ENCODE data around the gene HEPACAM2. TPM values are rescaled to one million over a fixed set of nuclear protein-coding genes. Genes with fewer than 3 reads are reported as not detected.

The HEPACAM2 gene
- total RNA-seq, 1 donor from 2014 or later = 31.7 TPM

DNA sequence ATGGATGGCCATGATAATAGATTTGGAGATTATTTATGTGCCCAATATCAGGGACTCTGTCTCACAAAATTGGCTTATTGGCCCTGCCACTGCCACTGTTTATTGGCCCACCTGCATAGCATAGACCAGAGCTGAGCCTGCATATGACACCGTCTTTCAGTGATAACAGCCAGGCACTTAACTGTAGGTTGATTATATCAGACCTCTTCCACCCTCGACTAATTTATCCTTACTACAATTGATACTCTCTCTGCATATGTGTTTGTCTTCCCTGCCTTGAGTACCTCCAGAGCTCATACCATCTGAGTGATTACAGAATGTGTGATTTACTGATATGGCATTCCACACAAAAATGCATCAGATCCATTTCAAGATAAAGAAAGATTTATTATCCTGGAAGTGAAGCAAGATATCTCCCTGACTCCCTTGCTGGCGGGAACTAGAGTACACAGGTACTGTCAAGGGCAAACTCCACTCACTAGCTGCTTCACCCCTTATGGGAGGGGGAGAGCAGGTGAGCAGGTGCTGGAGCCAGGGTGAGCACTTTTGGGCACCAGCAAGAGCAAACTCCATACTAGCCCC is 65.0 kb downstream of the HEPACAM2 start:
- H3K4me3 Mint-ChIP-seq (ENCODE audit: low read depth) = no peak overlapping the region
- DNase-seq (ENCODE audit: low spot score, unreplicated experiment) = no peak
- no peaks in the 10 kb centered on the region for H3K36me3 Mint-ChIP-seq (ENCODE audit: insufficient read depth)
- TF ChIP-seq, protein P1, sequence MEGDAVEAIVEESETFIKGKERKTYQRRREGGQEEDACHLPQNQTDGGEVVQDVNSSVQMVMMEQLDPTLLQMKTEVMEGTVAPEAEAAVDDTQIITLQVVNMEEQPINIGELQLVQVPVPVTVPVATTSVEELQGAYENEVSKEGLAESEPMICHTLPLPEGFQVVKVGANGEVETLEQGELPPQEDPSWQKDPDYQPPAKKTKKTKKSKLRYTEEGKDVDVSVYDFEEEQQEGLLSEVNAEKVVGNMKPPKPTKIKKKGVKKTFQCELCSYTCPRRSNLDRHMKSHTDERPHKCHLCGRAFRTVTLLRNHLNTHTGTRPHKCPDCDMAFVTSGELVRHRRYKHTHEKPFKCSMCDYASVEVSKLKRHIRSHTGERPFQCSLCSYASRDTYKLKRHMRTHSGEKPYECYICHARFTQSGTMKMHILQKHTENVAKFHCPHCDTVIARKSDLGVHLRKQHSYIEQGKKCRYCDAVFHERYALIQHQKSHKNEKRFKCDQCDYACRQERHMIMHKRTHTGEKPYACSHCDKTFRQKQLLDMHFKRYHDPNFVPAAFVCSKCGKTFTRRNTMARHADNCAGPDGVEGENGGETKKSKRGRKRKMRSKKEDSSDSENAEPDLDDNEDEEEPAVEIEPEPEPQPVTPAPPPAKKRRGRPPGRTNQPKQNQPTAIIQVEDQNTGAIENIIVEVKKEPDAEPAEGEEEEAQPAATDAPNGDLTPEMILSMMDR (IDR thresholded peaks at IDR 0.05; ENCODE audit: unreplicated experiment) = no peak
- H3K4me1 Mint-ChIP-seq (ENCODE audit: low read depth) = no peaks in the 10 kb centered on the region
- H3K9me3 Mint-ChIP-seq (ENCODE audit: low read depth) = no peaks in the 10 kb centered on the region
- H3K27me3 Mint-ChIP-seq = no peaks in the 10 kb centered on the region
- H3K27ac Mint-ChIP-seq = no peak overlapping the region

DNA sequence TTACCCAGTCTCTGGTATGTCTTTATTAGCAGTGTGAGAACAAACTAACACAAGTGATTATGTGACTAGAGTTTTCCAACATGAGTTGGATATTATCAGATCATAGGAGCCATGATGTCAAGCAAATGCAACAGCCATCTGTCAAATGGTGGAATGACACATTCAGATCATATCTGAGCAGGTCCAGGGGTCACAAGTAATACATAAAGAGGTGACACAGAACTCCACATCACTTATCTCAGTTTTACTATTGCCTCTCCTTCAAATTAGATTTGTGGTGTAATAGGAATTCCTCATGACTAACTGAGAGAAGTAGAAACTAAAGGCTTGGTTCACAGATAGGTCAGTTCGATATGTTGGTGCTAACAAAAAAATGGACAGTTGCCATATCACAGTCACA is 65.9 kb downstream of the HEPACAM2 start:
- H3K4me1 Mint-ChIP-seq (ENCODE audit: low read depth) = no peaks in the 10 kb centered on the region
- H3K36me3 Mint-ChIP-seq (ENCODE audit: insufficient read depth) = no peaks in the 10 kb centered on the region
- H3K4me3 Mint-ChIP-seq (ENCODE audit: low read depth) = no peak overlapping the region
- TF ChIP-seq, protein P1 (IDR thresholded peaks at IDR 0.05; ENCODE audit: unreplicated experiment) = no peak
- no peak for DNase-seq (ENCODE audit: low spot score, unreplicated experiment)
- no peaks in the 10 kb centered on the region for H3K27me3 Mint-ChIP-seq
- H3K9me3 Mint-ChIP-seq (ENCODE audit: low read depth) = no peaks in the 10 kb centered on the region
- no peak overlapping the region for H3K27ac Mint-ChIP-seq

DNA sequence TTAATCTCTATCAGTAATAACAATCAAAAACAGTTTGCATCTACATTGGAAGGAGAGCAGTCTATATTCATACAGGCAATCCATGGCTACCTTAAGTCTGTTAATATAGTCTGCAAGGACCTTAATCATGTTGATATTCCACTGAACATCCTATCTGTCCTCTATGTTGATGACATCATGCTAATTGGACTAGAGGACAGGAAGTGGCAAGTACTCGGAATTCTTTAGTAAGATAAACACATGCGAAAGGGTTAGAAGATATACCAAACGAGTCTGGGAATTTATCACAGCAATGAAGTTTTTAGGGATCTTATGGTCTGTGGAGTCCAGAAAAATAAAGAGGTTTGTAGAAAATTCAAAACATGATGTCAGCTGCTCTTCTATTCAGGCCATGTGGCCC is 66.8 kb downstream of the HEPACAM2 start:
- Mint-ChIP-seq H3K27me3 (no peaks in the 10 kb centered on the region), H3K4me3 (ENCODE audit: low read depth) (no peak overlapping the region), H3K27ac (no peak overlapping the region), H3K9me3 (ENCODE audit: low read depth) (no peaks in the 10 kb centered on the region), H3K36me3 (ENCODE audit: insufficient read depth) (no peaks in the 10 kb centered on the region), H3K4me1 (ENCODE audit: low read depth) (no peaks in the 10 kb centered on the region)
- TF ChIP-seq, protein P1 (IDR thresholded peaks at IDR 0.05; ENCODE audit: unreplicated experiment) = no peak
- no peak for DNase-seq (ENCODE audit: low spot score, unreplicated experiment)

DNA sequence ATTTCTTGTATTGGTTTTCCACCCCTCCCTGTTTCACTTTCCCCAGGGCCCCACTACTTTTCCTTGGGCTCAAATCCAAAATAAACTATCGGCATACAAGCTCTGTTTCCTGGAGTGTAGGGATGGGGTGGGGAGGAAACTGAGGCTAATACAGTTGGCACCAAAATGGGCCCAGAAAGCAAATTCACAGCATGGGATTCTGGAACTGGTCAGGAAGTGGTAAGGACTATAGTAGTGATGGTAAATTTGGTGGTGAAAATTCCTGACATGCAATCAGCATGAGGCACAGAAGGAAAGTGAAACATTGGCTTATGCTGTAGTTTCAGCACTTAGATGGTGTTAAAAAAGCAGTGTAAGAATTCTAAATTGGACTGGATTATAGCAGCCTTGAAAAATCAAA is 69.4 kb downstream of the HEPACAM2 start:
- no peaks in the 10 kb centered on the region for H3K36me3 Mint-ChIP-seq (ENCODE audit: insufficient read depth)
- H3K9me3 Mint-ChIP-seq (ENCODE audit: low read depth) = no peaks in the 10 kb centered on the region
- TF ChIP-seq, protein P1 (IDR thresholded peaks at IDR 0.05; ENCODE audit: unreplicated experiment) = no peak
- no peak overlapping the region for H3K4me3 Mint-ChIP-seq (ENCODE audit: low read depth)
- DNase-seq (ENCODE audit: low spot score, unreplicated experiment) = no peak
- no peaks in the 10 kb centered on the region for H3K27me3 Mint-ChIP-seq
- no peak overlapping the region for H3K27ac Mint-ChIP-seq
- peaks cover 2% of the 10 kb centered on the region for H3K4me1 Mint-ChIP-seq (ENCODE audit: low read depth)

DNA sequence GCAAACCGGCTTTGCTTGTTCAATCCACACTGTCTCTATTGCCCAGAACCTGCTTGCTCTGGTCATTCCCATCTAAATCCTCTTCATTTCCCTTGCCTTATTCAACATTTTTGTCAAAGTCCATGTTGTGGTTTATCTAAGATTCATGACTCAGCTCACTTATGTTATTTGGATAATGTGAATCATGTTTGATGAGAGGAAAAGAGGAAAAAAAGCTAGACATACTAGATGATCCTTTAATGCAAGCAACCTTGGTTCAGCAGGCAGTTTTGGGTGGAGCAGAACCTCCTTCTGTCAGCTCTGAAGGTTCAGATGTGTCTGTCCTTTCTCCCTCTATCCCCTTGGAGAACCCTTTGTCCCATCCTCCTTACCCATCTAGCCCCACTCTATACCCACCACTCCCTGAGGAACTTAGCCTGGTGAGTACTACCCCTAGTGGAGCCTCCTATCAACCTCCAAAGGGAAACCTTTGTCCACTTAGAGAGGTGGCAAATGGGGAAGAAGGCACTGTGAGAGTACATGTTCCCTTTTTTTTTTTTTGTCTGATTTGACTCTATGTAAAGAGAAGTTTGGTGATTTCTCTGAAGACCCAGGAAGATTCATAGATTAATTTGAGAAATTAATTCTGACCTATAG is 76.0 kb downstream of the HEPACAM2 start:
- Mint-ChIP-seq H3K27me3 (peaks cover 6% of the 10 kb centered on the region), H3K36me3 (ENCODE audit: insufficient read depth) (no peaks in the 10 kb centered on the region)

More for the DNA sequence above, 76.0 kb downstream of the HEPACAM2 start:
- H3K4me3 Mint-ChIP-seq (ENCODE audit: low read depth) = no peak overlapping the region
- H3K4me1 Mint-ChIP-seq (ENCODE audit: low read depth) = peaks cover 7% of the 10 kb centered on the region
- H3K9me3 Mint-ChIP-seq (ENCODE audit: low read depth) = no peaks in the 10 kb centered on the region
- TF ChIP-seq, protein P1 (IDR thresholded peaks at IDR 0.05; ENCODE audit: unreplicated experiment) = no peak
- DNase-seq (ENCODE audit: low spot score, unreplicated experiment) = no peak
- no peak overlapping the region for H3K27ac Mint-ChIP-seq
